ENCODE measurements around the gene BLTP2. TPM values are rescaled to one million over a fixed set of nuclear protein-coding genes. Genes with fewer than 3 reads are reported as not detected.

Gene BLTP2
- total RNA-seq: 119 TPM

GRCh38 chr17:28644787-28645575 is at the start of gene BLTP2:
Gene BLTP2 (minus strand): TSS chr17:28645158. CDS start chr17:28645056, 102 bp downstream.

GRCh38 chr17:28661635-28662526 is 16.9 kb upstream of the BLTP2 start, which contains the start of the genes SDF2 and SUPT6H:
Gene SDF2 (minus strand): TSS chr17:28661906. CDS start chr17:28661876, 30 bp downstream.
Gene SUPT6H (plus strand): TSS chr17:28662205. CDS start chr17:28673402, 11,197 bp downstream.

GRCh38 chr17:28613931-28614381 is 31.0 kb downstream of the BLTP2 start, which contains the start of gene RSKR:
Gene RSKR (minus strand): TSS chr17:28614185. CDS start chr17:28614161, 24 bp downstream.

GRCh38 chr17:28598799-28599310 is 46.1 kb downstream of the BLTP2 start, which contains the start of gene SPAG5:
Gene SPAG5 (minus strand): TSS chr17:28599025. CDS start chr17:28598946, 79 bp downstream.

Other genes starting within 250 kb of the BLTP2 start
- gene SLC46A1, start 238.9 kb downstream of the BLTP2 start, total RNA-seq: 8.2 TPM
- gene SLC13A2, start 171.5 kb downstream of the BLTP2 start, total RNA-seq: 1.9 TPM
- gene FOXN1, start 138.8 kb downstream of the BLTP2 start, total RNA-seq: 0.23 TPM
- 102 TPM for gene UNC119, start 92.5 kb downstream of the BLTP2 start, total RNA-seq
- 75.0 TPM for gene PIGS, start 73.6 kb downstream of the BLTP2 start, total RNA-seq
- 15.1 TPM for gene ALDOC, start 68.3 kb downstream of the BLTP2 start, total RNA-seq
- gene SPAG5, start 46.1 kb downstream of the BLTP2 start, total RNA-seq: 26.7 TPM
- gene RSKR, start 31.0 kb downstream of the BLTP2 start, total RNA-seq: 16.0 TPM
- gene SDF2, start 16.7 kb upstream of the BLTP2 start, total RNA-seq: 43.9 TPM
- 88.8 TPM for gene SUPT6H, start 17.0 kb upstream of the BLTP2 start, total RNA-seq
- gene PROCA1, start 66.7 kb upstream of the BLTP2 start, total RNA-seq: 3.3 TPM
- gene RAB34, start 72.7 kb upstream of the BLTP2 start, total RNA-seq: 110 TPM
- gene RPL23A, start 74.8 kb upstream of the BLTP2 start, total RNA-seq: 613 TPM
- 6.1 TPM for gene TLCD1, start 81.1 kb upstream of the BLTP2 start, total RNA-seq
- gene NEK8, start 83.6 kb upstream of the BLTP2 start, total RNA-seq: 7.1 TPM
- gene TRAF4, start 98.9 kb upstream of the BLTP2 start, total RNA-seq: 141 TPM
- gene FAM222B, start 197.6 kb upstream of the BLTP2 start, total RNA-seq: 9.5 TPM
- gene ERAL1, start 209.9 kb upstream of the BLTP2 start, total RNA-seq: 38.7 TPM

All from metanephros (tissue), 1 donor.